GM19468 (cell line): ENCODE data around the gene SEMA3B.
A peak's percentile ranks its signal among the peaks of the same experiment; 100 is the strongest.

Experiments
- ATAC-seq: cut with Tn5 transposase; IDR thresholded peaks from one replicate; pipeline ENCODE4 v1.9.1; 2021; ENCODE audit warnings: mild to moderate bottlenecking, moderate library complexity, moderate number of reproducible peaks; ENCODE audit not compliant: unreplicated experiment; ENCODE audit errors: extremely low read depth

Gene SEMA3B

GRCh38 chr3:50289130-50289529 is 20.2 kb downstream of the SEMA3B start:
- no peak for ATAC-seq

GRCh38 chr3:50290161-50290641 is 21.3 kb downstream of the SEMA3B start:
- no peak for ATAC-seq

DNA sequence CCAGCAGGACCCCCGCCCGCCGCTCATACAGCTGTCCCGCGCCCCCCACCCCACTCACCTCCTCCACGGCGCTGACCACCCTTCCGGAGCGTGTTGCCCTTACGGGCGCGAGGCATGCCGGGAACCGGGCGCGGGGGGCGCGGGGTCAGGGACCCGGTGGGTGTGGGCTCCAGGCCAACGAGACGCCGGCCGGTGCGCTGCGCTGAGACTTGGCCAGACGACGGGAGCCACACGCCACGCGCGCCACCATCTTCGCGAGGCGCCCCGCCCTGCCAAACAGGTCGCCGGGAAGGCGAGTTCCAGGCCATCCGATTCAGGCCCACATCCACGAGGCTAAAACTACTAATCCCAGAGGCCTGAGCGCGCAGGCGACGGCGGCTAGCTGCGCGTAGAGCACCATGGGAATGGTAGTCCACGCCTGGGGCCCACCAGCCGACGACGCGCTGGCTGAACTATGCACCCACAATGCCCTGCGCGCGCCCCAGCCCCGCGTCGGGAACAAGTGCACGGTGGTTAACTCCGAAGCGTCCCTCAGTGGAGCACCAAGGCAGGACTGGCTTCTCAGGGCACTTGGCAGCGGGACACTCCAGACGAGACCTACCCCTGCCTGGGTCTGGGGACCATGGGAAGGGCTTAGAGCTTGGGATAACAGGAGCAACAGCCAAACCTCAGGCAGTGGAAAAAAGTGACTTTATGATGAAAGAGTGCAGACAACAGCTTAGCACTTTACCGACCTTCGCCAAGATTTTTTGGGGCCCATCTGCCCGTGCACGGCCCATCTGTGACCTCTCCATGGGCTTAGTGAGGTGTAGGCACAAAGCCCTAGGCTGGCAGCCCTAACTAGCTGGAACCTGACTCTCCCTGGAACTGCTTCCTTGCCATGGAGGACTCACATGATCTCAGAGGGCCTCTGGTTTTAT is 23.5 kb downstream of the SEMA3B start, which contains the start of gene IFRD2:
Gene IFRD2 (minus strand): TSS at position 271 of the 920 bp plus-strand sequence. CDS start 155 bp downstream, at position 116.
- peak; percentile 87 for ATAC-seq

GRCh38 chr3:50293079-50293801 is 24.3 kb downstream of the SEMA3B start:
- ATAC-seq = no peak

DNA sequence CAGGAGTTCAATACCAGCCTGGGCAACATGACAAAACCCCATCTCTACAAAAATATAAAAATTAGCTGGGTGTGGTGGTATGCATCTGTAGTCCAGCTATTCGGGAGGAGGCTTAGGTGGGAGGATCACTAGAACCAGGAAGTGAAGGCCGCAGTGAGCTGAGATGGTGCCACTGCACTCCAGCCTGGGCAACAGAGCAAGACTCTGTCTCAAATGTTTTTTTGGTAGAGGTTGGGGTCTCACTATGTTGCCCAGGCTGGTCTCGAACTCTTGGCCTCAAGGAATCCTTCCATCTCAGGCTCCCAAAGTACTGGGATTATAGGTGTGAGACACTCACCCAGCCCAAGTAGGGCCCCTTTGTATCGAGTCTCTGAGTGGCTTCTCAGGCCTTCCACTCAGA is 25.1 kb downstream of the SEMA3B start:
- no peak for ATAC-seq

DNA sequence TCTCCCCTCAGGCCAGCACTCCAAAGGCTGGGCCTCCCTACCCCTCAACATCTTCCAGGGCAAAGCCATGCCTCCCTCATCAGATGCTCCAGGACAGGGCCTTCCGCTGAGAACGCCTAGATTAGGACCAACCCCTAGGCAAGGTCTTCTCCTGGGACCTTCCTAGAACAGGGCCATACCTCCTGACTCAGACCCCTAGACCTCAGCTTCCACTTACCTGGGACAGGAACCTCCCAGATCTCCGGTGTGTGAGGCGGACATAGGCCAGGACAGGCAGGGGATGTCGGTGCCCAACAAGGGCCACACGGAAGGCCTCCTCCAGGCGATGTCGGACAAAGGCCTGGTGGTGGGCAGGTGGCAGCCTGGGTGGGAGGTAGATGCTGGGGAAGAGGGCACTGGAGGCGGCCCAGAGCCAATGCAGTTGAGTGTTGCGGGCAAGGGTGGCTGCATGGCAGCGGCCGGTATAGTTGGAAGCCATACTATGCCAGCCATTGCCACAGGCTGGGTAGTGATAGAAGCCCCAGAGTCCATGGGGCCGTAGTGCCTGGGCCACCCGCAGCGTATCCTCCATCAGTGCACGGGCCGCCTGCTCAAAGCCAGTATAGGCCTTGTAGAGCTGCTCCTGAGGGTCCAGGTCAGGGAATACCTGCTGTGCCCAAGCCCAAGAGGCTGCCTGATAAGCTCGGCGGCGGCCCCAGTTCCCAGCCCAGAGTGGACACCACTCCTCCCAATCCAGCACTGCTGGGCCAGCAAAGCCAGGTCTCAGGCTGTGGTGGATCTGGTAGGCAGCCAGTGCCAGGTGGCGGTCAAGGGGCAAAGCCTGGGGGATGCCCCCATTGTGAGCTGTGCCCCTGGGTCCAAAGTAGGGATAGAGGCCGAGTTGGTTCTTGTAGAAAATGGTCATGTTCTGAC is 25.8 kb downstream of the SEMA3B start:
- ATAC-seq = no peak

DNA sequence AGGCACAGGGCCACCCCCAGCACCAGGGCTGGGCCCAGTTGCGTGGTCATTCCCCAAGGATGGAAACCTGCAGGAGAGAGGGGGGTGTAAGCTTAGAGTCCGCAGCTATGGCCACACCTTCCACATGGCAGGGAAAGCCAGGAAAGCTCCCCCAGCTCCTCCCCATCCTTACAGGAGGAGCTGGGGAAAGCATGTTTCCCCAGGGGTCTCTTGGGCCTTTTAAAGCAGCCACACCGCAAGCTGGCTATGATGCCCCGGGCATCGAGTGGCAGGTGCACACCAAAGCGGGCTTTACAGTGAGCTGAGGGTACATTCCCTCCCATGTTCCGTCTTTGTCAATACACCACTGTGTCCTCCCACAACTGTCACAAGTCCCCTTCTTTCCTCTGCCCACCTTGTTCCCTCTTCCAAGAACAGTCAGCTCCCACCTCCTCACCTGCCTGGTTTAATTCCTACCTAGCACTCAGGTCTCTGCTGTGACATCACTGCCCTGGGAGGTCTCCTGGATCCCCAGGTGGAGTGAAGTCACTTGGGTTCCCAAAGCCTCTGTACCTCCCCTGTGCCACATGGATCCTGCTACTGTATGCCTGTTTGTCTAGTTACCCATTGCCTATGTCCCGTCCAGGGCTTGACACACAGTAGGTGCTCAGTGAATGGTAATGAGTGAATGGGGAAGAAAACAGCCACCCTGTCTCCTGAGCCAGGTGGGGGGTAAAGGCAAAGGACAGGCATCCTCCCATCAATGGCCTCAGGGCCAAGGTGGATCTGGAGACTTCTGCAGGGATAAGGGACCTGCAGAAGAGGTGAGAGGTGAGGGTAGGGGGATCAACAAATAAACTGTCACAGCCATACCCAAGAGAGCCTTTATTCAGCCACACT is 26.8 kb downstream of the SEMA3B start:
- ATAC-seq = no peak

DNA sequence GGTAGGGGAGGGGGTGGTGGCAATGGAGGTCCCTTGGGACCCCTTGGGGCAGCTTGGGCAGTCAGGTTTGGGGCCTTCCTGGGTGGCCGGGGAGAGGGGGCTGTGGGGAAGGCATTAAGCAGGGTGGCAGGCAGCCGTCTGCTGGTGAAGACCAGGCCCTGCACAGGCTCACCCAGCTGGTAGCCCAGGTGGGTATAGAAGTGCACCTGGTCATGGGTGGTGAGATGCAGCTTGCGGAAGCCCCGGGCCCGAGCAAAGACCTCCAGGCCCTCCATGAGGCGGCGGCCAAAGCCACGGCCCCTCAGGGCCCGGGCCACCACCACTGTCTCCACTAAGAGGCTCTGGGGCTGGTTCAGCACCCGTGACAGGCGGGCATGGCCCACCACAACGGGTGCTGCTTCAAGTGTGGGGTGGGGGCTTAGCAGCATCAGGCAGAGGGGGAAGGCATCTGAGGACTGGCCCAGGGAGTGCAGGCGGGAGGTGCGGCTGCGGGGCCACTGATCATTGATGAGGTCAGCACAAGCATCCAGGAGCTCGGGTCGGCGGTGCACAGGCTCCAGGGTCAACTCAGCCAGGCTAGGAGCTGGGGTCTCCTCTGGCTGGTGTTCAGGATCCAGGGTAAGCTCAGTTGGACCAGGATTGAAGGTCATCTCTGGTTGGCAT is 27.9 kb downstream of the SEMA3B start:
- ATAC-seq = no peak

DNA sequence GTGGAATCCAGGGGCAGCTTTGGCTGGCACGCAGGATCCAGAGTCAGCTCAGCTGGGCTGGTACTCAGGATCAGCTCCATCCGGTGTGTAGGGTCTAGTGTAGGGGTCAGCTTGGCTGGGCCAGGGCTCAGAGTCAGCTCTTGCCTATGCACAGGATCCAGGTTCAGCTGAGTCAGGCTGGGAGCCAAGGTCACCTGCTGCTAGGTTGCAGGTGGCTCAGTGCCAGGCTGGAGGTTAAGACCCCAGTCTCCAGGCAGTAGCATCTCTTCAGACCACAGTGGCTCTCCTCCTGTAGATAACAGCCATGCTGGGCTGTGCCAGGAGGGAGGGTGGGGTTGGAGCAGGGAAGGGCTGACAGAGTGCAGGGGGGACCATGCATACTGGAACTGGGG is 28.4 kb downstream of the SEMA3B start:
- ATAC-seq = no peak

DNA sequence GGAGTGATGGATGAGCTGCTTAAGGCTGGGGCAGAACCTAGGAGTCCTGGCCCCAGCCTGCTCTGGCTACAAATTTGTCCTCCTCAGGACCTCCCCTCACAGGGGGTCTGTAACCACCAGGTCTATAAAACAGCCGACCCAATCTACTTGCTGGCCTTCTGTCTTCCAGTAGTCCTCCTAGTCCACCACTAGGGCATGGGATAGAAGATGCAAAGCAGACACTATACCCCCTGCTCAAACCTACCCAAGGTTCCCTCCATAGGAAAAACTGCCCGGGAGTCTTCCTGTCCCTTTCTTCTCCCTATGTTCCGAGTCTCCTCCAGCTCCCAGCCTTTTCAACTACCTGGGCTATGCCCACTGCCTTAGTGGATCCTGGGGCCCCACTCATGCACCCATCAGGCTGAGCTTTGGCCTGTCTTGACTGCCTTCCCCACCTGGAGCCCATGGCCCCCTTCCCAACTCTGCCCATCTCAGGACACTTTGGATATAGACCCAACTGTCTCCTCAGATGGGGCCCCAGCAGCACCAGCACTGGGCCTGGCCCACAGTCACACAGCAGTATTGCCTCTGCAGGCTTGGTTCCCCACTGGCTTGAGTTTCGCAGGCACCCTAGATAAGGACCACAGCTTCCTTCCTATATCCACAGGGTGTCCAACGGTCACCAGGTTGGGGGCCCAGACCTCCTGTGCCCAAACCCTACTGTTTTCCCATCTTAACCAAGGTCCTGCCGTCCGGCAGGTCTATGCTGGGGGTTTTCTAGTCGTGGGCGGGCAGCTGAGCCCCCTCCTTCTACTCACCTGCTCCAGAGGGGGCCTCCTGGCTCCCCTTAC is 29.2 kb downstream of the SEMA3B start:
- ATAC-seq = no peak

- ATAC-seq = peak; percentile 69
Observed at GRCh38 chr3:50298836-50299637, 30.1 kb downstream of the SEMA3B start, which contains the start of the genes HYAL3 and NAA80. HYAL3 (minus strand) TSS chr3:50299405; CDS start chr3:50295602, 3,803 bp downstream. NAA80 (minus strand) TSS chr3:50299405; CDS start chr3:50297463, 1,942 bp downstream.

DNA sequence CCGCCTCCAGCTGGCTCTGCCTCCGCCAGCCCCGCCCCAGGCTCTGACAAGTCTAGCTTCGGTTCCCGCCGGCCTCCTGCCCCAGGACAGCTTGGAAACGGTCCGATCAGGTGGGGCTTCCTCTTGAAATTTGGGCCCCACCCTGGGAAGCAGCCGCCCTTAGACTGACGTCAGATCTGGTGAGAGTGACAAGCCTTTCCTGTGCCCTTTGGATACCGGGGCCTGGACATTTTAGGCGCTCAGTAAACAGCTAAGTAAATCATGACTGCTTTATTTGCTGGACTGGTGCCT is 30.6 kb downstream of the SEMA3B start:
- no peak for ATAC-seq

GRCh38 chr3:50299929-50300680 is 31.2 kb downstream of the SEMA3B start:
- no peak for ATAC-seq

GRCh38 chr3:50300681-50301254 is 31.8 kb downstream of the SEMA3B start:
- ATAC-seq = no peak

- ATAC-seq = no peak
Observed at GRCh38 chr3:50302095-50303012, 33.4 kb downstream of the SEMA3B start.
